AG09309 (cell line): ENCODE measurements around the gene CMIP.

ENCODE experiments used
- DNase-seq: peaks from one replicate; pipeline ENCODE4 v3.0.0-alpha.2; 2010; ENCODE audit warnings: low read depth
- H3K4me3 ChIP-seq: 2 replicates; pipeline ENCODE4 v1.5.1; 2011; ENCODE audit warnings: mild to moderate bottlenecking, low read depth, low read length, moderate library complexity; ENCODE audit not compliant: control insufficient read depth
- TF ChIP-seq, protein P1 (sequence below): IDR thresholded peaks from 2 replicates; pipeline ENCODE4 v1.5.1; 2011; ENCODE audit warnings: mild to moderate bottlenecking, low read depth, low read length, inconsistent platforms; ENCODE audit not compliant: insufficient read depth, control insufficient read depth; ENCODE audit errors: missing control alignments

Gene CMIP

DNA sequence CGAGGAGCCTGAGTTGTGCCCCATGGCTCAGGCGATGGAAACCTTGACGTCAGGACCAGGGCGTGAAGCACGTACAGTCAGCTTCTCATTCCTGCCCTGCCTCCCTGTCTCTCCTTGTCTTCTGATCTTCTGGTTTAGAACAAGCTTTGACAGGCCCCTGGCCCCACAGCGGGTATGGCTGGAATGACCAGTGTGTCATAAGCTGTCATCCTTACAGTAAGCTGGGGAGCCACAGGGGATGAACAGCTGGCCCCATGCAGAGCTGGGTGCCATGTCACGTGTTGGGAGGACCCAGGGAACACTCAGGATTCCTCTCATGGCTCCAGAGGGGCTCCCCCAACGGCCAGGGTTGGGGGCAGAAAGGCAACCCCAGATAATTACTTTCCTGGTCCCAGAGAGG lies 176.9 kb downstream of the CMIP start:
- no peak overlapping the region for H3K4me3 ChIP-seq
- no peak for DNase-seq
- TF ChIP-seq, protein P1, sequence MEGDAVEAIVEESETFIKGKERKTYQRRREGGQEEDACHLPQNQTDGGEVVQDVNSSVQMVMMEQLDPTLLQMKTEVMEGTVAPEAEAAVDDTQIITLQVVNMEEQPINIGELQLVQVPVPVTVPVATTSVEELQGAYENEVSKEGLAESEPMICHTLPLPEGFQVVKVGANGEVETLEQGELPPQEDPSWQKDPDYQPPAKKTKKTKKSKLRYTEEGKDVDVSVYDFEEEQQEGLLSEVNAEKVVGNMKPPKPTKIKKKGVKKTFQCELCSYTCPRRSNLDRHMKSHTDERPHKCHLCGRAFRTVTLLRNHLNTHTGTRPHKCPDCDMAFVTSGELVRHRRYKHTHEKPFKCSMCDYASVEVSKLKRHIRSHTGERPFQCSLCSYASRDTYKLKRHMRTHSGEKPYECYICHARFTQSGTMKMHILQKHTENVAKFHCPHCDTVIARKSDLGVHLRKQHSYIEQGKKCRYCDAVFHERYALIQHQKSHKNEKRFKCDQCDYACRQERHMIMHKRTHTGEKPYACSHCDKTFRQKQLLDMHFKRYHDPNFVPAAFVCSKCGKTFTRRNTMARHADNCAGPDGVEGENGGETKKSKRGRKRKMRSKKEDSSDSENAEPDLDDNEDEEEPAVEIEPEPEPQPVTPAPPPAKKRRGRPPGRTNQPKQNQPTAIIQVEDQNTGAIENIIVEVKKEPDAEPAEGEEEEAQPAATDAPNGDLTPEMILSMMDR: no peak

DNA sequence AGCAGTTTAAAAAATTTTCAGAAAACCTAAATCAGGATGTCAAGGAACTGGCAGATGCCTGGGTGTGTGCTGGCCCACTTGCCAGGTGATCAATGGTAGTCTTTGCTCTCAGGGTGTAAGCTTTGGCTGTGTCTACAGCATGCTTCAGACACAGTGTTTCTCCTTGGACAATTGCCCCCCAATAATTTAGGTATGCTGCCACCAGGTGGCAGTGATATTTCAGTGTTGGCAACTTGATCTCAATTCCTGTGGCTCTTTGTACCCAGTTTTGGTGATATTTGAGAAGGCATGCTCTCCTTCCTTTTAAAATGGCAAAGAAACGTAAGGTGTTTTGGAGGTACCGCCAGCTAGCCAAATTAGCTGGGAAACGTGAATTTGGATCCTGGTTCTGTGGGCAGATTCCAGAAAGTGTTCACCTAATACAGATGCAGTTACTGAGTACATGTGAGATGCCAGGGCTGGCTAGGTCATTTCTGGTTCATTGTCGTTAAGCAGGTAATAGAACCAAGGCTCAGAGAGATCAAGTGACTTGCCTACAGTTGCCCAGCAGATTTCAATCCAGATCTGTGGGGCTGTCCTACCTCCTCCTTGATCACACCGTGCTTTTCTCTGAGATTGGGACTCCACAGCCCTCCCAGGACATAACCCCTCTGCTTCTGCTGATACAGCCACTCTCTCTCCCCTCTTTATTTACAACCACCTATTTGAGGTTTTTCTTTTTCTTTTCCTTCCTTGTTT lies 178.9 kb downstream of the CMIP start:
- no peak for DNase-seq
- TF ChIP-seq, protein P1: peak; percentile 71
- no peak overlapping the region for H3K4me3 ChIP-seq

DNA sequence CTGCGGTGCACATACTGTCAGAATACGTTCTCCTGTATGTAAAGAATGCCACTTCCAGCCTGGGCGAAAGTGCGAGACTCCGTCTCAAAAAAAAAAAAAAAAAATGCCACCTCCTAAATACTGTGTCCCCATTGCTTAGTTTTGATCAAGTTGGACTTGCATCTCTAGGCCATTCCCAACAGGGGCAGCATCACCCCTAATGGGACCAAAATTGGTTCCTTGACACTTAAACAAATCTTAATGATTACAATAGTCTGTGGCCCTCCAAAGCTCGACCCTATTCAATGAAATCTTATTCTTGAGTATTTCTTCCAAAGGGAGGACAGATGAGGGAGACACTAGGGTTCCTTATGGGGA lies 179.8 kb downstream of the CMIP start:
- no peak overlapping the region for H3K4me3 ChIP-seq
- DNase-seq: no peak
- TF ChIP-seq, protein P1: no peak

GRCh38 chr16:81624760-81625543 lies 180.3 kb downstream of the CMIP start:
- DNase-seq: no peak
- TF ChIP-seq, protein P1: no peak
- no peak overlapping the region for H3K4me3 ChIP-seq

- TF ChIP-seq, protein P1: no peak
- H3K4me3 ChIP-seq: no peak overlapping the region
- DNase-seq: no peak
Observed at GRCh38 chr16:81625544-81626153, 181.0 kb downstream of the CMIP start.

GRCh38 chr16:81626181-81626674 lies 181.6 kb downstream of the CMIP start:
- no peak overlapping the region for H3K4me3 ChIP-seq
- TF ChIP-seq, protein P1: no peak
- no peak for DNase-seq
